SW480 (cell line): ENCODE results near the gene WNT7A.
A peak's percentile ranks its signal among the peaks of the same experiment; 100 is the strongest.

Source experiments
- DNase-seq: peaks from one replicate; pipeline ENCODE4 v3.0.0-alpha.2; 2016; ENCODE audit warnings: low spot score

WNT7A gene

DNA sequence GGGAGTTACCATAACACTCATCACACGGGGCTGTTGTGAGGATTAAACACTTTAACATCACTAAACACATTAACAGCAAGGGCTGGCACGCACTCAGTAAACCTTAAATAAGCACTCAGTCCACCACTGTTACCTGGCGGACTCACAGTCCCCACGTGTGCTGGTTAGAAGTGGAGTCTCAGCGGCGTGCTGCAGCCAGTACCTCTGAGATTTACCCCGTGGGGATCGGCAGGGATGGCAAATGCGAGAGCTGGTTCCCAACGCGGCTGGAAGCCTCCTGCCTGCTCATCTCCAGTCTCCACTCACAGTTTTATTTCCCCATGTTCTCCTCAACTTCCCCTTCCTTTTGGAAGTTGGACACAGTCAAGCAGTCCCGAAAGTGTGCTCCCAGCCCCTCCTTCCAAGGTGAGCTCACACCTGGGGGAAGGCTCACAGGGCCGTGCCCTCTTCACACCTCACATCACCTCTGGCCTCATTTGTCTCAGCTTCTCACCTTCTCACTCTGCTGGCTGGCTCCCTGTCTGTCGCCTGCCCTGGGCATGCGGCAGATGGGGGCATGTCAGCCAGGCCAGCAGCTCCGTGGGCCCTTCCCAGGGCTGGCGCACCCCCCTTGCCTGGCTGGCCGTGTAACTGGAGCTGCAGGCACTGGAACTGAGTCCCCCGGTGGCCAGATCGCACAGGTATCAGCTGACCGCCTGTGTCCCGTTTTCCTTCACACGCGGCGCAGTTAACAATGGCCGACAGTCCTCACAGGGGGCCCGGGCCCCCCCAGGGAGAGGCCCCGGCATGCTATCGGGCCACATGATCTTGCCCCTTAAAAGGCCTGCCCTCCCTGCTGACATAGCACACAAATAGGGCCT is 87.1 kb downstream of the WNT7A start:
- no peak for DNase-seq

- no peak for DNase-seq
Observed at GRCh38 chr3:13792051-13792490, 87.8 kb downstream of the WNT7A start.

DNA sequence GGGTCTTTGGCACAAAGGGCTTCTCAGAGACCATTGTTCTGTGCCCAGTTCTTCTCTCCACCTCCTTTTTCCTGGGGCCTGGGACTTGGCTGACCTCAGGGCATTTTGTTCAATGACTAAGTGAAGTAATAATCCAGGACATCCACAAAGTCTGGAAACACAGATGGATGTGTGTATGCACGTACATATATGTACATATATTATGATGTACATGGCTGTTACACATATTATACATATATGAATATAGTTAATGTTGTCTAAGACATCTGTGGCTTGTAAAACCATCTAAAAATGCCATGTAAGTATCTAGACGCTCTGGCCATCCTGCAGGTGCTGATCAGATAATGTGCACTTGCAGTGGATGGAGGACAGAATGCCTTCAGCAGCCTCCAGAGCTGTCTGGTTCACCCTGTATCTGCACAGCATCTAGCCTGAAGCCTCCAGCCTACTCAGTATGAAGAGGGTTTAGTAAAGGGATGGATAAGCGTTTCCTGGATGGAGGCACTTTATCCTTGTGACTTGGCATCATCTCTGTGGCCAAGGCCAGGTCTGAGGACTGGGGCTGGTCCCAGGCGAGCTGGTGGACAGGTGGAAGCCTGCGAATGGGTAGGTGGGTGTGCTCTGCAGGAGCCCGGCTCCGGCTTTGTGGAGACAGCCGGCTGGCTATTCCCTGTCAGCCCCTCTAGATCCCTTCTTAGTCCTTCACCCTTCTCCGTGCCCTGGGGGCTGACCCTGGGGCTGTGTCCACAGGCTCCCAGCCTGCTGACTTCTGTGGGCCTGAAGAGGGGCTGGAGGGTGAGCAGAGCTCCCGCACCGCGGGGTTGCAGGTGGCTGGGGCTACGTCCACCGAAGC is 88.4 kb downstream of the WNT7A start:
- DNase-seq = no peak

GRCh38 chr3:13790376-13791197 is 89.3 kb downstream of the WNT7A start:
- no peak for DNase-seq

- DNase-seq = no peak
Observed at GRCh38 chr3:13788522-13789424, 91.1 kb downstream of the WNT7A start.

- no peak for DNase-seq
Observed at GRCh38 chr3:13787533-13788132, 92.2 kb downstream of the WNT7A start.

- no peak for DNase-seq
Observed at GRCh38 chr3:13786811-13787210, 93.1 kb downstream of the WNT7A start.

- no peak for DNase-seq
Observed at GRCh38 chr3:13785853-13786436, 93.9 kb downstream of the WNT7A start.

- DNase-seq = no peak
Observed at GRCh38 chr3:13785351-13785750, 94.5 kb downstream of the WNT7A start.

DNA sequence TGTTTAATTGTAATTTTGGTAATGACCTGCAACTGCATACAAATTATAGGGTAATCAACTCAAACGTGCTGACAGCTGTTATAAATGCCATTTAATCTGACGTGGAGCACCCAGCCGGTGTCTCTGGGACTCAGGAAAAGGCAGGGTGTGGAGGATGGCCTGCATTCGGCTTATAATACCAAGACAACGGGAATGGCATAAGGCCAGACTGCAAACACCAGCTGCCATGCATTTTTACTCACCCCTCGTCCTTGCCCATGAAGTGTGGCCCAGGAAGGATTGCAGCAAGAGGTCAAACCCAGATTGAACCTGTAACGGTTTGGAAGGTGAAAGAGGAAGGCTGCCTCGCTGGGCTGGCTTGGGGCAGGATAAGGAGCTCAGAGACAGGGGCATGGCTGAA is 96.4 kb downstream of the WNT7A start:
- DNase-seq = no peak

DNA sequence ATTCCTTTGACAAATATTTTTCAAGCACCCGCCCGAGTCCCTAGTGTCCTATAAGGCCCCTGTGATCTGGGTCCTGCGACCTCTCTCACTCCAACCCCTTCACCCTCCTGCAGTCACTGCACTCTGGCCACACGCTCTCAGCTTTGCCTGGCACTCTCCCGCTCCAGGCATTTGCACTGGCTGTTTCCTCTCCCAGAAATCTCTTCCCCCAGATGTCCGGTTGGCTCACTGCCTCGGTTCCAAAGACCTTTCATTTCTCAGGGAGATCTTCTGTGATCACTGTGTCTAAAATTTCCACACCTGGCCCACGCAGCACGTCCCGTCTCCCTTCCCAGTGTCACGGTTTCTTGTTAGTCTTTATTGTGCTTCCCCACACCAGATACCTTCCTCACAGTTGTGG is 97.4 kb downstream of the WNT7A start:
- DNase-seq = no peak

DNA sequence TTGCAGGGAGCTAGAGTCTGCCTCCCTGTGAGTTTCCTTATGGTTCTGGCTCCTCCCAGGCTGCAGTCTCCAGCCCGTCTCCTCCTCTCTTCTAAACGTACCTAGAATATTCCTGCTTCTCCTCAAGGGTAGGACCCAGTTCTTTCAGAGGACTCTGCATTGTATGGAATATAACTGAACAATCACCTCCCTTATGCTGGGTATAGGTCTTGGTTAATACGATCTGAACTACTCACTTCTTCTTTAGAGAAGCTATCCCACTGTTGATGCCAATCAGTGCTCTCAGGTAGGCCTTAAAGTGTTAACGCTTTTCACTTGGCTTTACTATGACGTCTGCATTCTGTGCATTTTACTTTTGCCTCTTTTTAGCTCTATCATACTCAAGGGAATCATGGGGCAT is 98.5 kb downstream of the WNT7A start:
- no peak for DNase-seq

DNA sequence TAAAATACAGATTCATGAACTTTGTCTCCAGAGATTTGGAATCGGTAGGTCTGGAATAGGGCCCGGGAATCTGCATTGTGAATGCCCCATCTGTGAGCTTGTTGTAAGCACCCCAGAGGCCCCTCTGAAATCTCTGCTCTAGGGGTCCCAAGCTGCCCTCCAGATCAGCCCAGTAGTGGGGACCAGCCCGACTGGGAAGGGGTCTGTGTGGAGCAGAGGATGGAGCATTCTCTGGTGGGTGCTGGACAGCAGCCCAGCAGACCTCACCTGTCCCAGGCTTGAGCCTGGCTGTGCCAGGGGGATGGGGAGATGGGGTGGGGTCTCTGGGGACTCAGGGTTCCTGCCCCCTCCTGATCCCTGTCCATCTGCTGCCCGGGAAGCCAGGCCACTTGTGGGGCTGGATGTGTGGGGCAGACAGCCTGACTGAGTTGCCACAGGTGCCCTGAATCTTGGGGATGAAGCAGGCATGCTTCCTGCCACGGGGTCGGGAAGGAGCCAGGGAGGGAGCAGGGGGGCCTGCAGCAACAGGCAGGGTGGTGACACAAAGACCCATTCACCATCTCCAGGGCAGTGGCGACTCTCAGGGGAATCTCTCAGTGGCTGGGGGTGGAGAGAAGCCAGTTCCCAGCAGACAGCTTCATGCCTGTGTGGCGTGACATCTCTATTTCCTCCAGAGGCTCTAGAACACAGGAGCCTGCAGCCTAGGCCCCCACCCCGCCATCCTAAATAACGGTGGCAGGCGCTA is 99.3 kb downstream of the WNT7A start:
- DNase-seq = no peak

DNA sequence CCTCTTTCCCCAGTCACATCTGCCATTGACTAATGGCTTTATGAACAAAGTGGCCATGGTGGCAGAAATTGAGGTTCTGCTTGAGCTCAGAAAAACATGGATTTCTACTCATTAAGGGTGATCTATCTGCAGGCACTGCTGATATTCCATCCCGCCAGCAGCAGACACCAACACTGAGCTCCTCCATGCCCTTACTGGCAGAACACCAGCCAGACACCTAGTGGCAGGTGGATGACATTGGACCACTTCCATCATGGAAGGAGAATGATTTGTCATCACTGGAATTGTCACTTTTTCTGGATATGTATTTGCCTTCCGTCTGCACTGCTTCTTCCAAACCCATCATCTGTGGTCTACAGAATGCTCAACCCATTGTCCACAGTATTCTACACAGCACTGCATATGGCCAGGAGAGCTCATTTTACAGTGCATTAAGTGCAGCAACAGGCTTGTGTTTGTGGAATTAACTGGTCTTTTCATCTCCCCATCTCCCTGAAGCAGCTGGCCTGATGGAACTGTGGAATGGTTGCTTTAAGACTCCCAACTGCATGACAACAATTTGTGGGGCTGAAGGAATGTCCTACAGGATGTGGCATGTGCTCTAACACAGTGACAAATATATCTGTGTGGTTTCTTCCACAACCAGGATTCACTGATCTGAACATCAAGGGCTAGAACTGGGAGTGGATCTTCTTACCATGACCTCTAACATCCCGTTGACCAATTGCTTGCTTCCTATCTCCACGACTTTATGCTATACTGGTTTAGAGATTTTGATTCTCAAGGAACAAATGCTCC is 103.4 kb downstream of the WNT7A start:
- peak; percentile 85 for DNase-seq

DNA sequence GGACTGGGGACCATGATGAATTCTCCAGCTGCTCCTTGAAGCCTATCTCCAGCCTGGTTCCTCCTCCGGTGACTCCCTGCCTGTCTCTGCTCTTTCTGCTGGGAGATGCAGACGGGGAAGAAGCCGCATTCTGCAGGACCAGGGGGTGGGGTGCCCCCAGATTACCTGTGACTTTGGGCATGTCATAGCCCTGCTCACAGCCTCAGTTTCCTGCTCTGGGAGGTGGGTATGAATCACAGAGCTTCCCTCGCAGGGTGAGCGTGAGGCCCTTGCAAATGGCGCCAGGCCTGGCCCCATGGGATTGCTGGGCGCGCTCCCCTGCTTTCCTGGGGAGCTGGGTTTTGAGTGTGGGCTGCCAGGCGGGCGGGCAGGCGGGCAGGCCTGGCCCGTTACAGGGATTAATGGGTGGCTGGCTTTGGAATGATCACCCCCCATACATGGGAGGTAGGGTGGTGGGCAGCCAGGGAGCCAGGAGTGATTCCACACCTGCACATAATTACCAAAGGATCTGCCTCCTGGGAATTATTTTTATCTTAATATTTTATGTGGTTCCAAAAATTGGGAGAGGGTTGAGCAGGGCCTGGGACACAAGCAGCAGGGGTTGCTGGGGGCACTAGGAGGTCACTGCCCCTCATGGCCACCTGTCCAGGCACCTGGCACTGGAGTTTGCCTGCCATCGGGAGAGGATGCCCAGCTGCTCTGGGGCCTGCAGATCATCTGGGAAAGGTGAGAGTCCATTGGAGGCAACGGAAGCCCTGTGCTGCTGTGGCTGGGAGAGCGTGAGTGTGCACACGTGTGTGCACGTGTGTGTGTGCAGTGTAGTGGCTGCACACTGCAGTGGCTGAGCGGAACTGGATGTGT is 106.8 kb downstream of the WNT7A start:
- no peak for DNase-seq

GRCh38 chr3:13772321-13772745 is 107.5 kb downstream of the WNT7A start:
- DNase-seq = no peak

GRCh38 chr3:13771496-13771895 is 108.4 kb downstream of the WNT7A start:
- DNase-seq = no peak
